NB4 (cell line): ENCODE measurements around the gene FAM3B.

ENCODE experiments used
- DNase-seq: peaks from one replicate; pipeline ENCODE4 v3.0.0; 2010; ENCODE audit warnings: low read depth
- H3K4me3 ChIP-seq: one replicate; pipeline ENCODE4 v1.5.1; 2011; ENCODE audit warnings: mild to moderate bottlenecking, low read depth, low read length, moderate library complexity
- CTCF ChIP-seq: IDR thresholded peaks from one replicate; pipeline ENCODE4 v1.5.1; 2012; ENCODE audit warnings: low read depth, low read length
- MAX ChIP-seq: IDR thresholded peaks from 2 replicates; pipeline ENCODE4 v1.6.1; 2011; ENCODE audit warnings: low read depth, low read length
- MYC ChIP-seq: IDR thresholded peaks from 2 replicates; pipeline ENCODE4 v1.6.1; 2011; ENCODE audit warnings: low read depth, low read length
- POLR2A ChIP-seq: IDR thresholded peaks from 2 replicates; pipeline ENCODE4 v1.6.1; 2011; ENCODE audit warnings: mild to moderate bottlenecking; ENCODE audit not compliant: insufficient read length; ENCODE audit errors: extremely low read depth

Gene FAM3B

GRCh38 chr21:41344146-41344545 lies 27.5 kb downstream of the FAM3B start:
- TF ChIP-seq MAX: no peak
- TF ChIP-seq MYC: no peak
- no peak for TF ChIP-seq CTCF
- TF ChIP-seq POLR2A: no peak
- no peak overlapping the region for H3K4me3 ChIP-seq
- DNase-seq: no peak

- TF ChIP-seq POLR2A (no peak), CTCF (no peak), MYC (no peak), MAX (no peak)
- no peak for DNase-seq
- no peak overlapping the region for H3K4me3 ChIP-seq
Measured at GRCh38 chr21:41345356-41345755, 28.8 kb downstream of the FAM3B start.

GRCh38 chr21:41345934-41346685 lies 29.5 kb downstream of the FAM3B start:
- TF ChIP-seq MAX (no peak), MYC (no peak), CTCF (no peak), POLR2A (no peak)
- no peak overlapping the region for H3K4me3 ChIP-seq
- no peak for DNase-seq

GRCh38 chr21:41346758-41347157 lies 30.2 kb downstream of the FAM3B start:
- no peak for DNase-seq
- no peak for TF ChIP-seq MAX
- TF ChIP-seq CTCF: no peak
- TF ChIP-seq POLR2A: no peak
- no peak for TF ChIP-seq MYC

GRCh38 chr21:41348434-41348833 lies 31.8 kb downstream of the FAM3B start:
- no peak for TF ChIP-seq CTCF
- TF ChIP-seq MAX: no peak
- no peak for TF ChIP-seq MYC
- no peak for TF ChIP-seq POLR2A
- no peak overlapping the region for H3K4me3 ChIP-seq
- DNase-seq: no peak

More at GRCh38 chr21:41346758-41347157, 30.2 kb downstream of the FAM3B start:
- no peak overlapping the region for H3K4me3 ChIP-seq
